WTC11 (cell line): ENCODE data around the gene CASP8. TPM values are rescaled to one million over a fixed set of nuclear protein-coding genes. Genes with fewer than 3 reads are reported as not detected.

ENCODE experiments used
- ATAC-seq: fragments of 200-7000 bp; cut with Tn5 transposase; 2 replicates; pipeline ENCODE4 v1.10.0; 2021; ENCODE audit warnings: mild to moderate bottlenecking, moderate library complexity
- CTCF ChIA-PET: fragments of 300-600 bp; sonication (Branson Sonifier 250); formaldehyde crosslinking; loops from one replicate; lab custom pipeline; 2021; ENCODE audit warnings: antibody characterized with exemption; lab: Charles Lee
- POLR2A ChIA-PET: fragments of 350-600 bp; sonication (Branson Sonifier 250); formaldehyde crosslinking; loops from one replicate; lab custom pipeline; 2021; ENCODE audit warnings: antibody characterized with exemption; lab: Charles Lee
- DNase-seq: peaks from one replicate; pipeline ENCODE4 v3.0.0; 2021; ENCODE audit warnings: low spot score
- H3K27ac Mint-ChIP-seq: 2 replicates; pipeline ENCODE4 v1.8.0; 2021; ENCODE audit warnings: mixed read lengths
- H3K27me3 Mint-ChIP-seq: 2 replicates; pipeline ENCODE4 v1.8.0; 2021; ENCODE audit warnings: low read depth, mild to moderate bottlenecking, moderate library complexity, mixed read lengths
- H3K36me3 Mint-ChIP-seq: 2 replicates; pipeline ENCODE4 v1.8.0; 2021; ENCODE audit warnings: mixed read lengths
- H3K4me1 Mint-ChIP-seq: 2 replicates; pipeline ENCODE4 v1.8.0; 2022; ENCODE audit warnings: mixed read lengths
- H3K4me3 Mint-ChIP-seq: 2 replicates; pipeline ENCODE4 v1.8.0; 2021; ENCODE audit warnings: mild to moderate bottlenecking, moderate library complexity, mixed read lengths
- H3K9me3 Mint-ChIP-seq: 2 replicates; pipeline ENCODE4 v1.8.0; 2021; ENCODE audit warnings: mixed read lengths
- AR ChIP-seq: fragments of 250-450 bp; sonication (Bioruptor Pico); IDR thresholded peaks from 2 replicates; pipeline ENCODE4 v1.9.0; 2021; ENCODE audit warnings: mild to moderate bottlenecking
- ATF1 ChIP-seq: sonication (generic); formaldehyde crosslinking; IDR thresholded peaks from 2 replicates; pipeline ENCODE4 v1.8.1; 2023; ENCODE audit warnings: mild to moderate bottlenecking, moderate library complexity, missing genetic modification reagents
- CDX4 ChIP-seq: fragments of 250-450 bp; sonication (Bioruptor Pico); IDR thresholded peaks from 2 replicates; pipeline ENCODE4 v1.9.0; 2021; ENCODE audit warnings: moderate library complexity, mild to moderate bottlenecking, inconsistent platforms, borderline replicate concordance
- ELF4 ChIP-seq: sonication (generic); formaldehyde crosslinking; IDR thresholded peaks from 2 replicates; pipeline ENCODE4 v1.8.1; 2022; ENCODE audit warnings: low read depth, mild to moderate bottlenecking, moderate library complexity, missing genetic modification reagents
- ESRRA ChIP-seq: sonication (generic); formaldehyde crosslinking; IDR thresholded peaks from 2 replicates; pipeline ENCODE4 v1.8.1; 2022; ENCODE audit warnings: mild to moderate bottlenecking, missing genetic modification reagents, borderline replicate concordance
- ETV6 ChIP-seq: sonication (generic); formaldehyde crosslinking; IDR thresholded peaks from 2 replicates; pipeline ENCODE4 v1.8.1; 2022; ENCODE audit warnings: mild to moderate bottlenecking, missing genetic modification reagents
- FOXP4 ChIP-seq: sonication (generic); formaldehyde crosslinking; IDR thresholded peaks from 2 replicates; pipeline ENCODE4 v1.8.0; 2022; ENCODE audit warnings: mild to moderate bottlenecking, missing genetic modification reagents
- HMGXB4 ChIP-seq: sonication (generic); formaldehyde crosslinking; IDR thresholded peaks from 2 replicates; pipeline ENCODE4 v1.8.1; 2023; ENCODE audit warnings: mild to moderate bottlenecking, moderate library complexity, missing genetic modification reagents
- MYBL2 ChIP-seq: sonication (generic); formaldehyde crosslinking; IDR thresholded peaks from 2 replicates; pipeline ENCODE4 v1.8.1; 2023; ENCODE audit warnings: mild to moderate bottlenecking, moderate library complexity, missing genetic modification reagents
- NR3C1 ChIP-seq: sonication (generic); formaldehyde crosslinking; conservative IDR thresholded peaks from 2 replicates; pipeline ENCODE4 v1.8.1; 2023; ENCODE audit warnings: low read depth, mild to moderate bottlenecking, missing genetic modification reagents
- OVOL2 ChIP-seq: fragments of 250-450 bp; sonication (Bioruptor Pico); IDR thresholded peaks from 2 replicates; pipeline ENCODE4 v1.9.0; 2021; ENCODE audit warnings: mild to moderate bottlenecking, borderline replicate concordance
- SP1 ChIP-seq: sonication (generic); formaldehyde crosslinking; conservative IDR thresholded peaks from 2 replicates; pipeline ENCODE4 v1.8.1; 2022; ENCODE audit warnings: missing genetic modification reagents
- USF2 ChIP-seq: sonication (generic); formaldehyde crosslinking; IDR thresholded peaks from 2 replicates; pipeline ENCODE4 v1.8.1; 2023; ENCODE audit warnings: mild to moderate bottlenecking, missing genetic modification reagents, moderate library complexity
- ZBTB21 ChIP-seq: sonication (generic); formaldehyde crosslinking; IDR thresholded peaks from 2 replicates; pipeline ENCODE4 v1.8.1; 2023; ENCODE audit warnings: mild to moderate bottlenecking, missing genetic modification reagents, borderline replicate concordance
- ZNF219 ChIP-seq: sonication (generic); formaldehyde crosslinking; IDR thresholded peaks from 2 replicates; pipeline ENCODE4 v1.8.0; 2023; ENCODE audit warnings: missing genetic modification reagents, mild to moderate bottlenecking, borderline replicate concordance
- ZNF396 ChIP-seq: fragments of 250-450 bp; sonication (Bioruptor Pico); IDR thresholded peaks from 2 replicates; pipeline ENCODE4 v1.8.0; 2021; ENCODE audit warnings: mild to moderate bottlenecking, moderate library complexity, borderline replicate concordance
- total RNA-seq: library from RNA; stranded (reverse); gene quantifications from 3 replicates; pipeline ENCODE4 v1.2.3, GENCODE V29; 2021
- TF ChIP-seq, protein P1 (sequence below): sonication (generic); formaldehyde crosslinking; IDR thresholded peaks from 2 replicates; pipeline ENCODE4 v1.8.0; 2023; ENCODE audit warnings: missing genetic modification reagents, mild to moderate bottlenecking, borderline replicate concordance

CASP8 gene
- total RNA-seq, 1 experiment from 2014 or later, result 4.4 TPM

- ChIA-PET POLR2A (no interaction called here), CTCF (interaction anchor here (0.7 to 5.8 kb wide), 2 partner anchors 9 kb away, joined by 4 to 66 read pairs; no protein-coding TSS in a partner anchor)
- Mint-ChIP-seq H3K9me3 (peaks cover 16% of the 10 kb centered on the region), H3K36me3 (peaks cover 7% of the 10 kb centered on the region), H3K27me3 (0 out of 2 replicates have a peak, but pooled peaks cover 5% of the 10 kb centered on the region), H3K4me3 (no peak overlapping the region), H3K27ac (no peak overlapping the region), H3K4me1 (peaks cover 26% of the 10 kb centered on the region)
- TF ChIP-seq FOXP4 (no peak), ELF4 (CRISPR knock-in tag) (no peak), SP1 (CRISPR knock-in tag) (no peak), ETV6 (CRISPR knock-in tag) (no peak), ESRRA (CRISPR knock-in tag) (no peak), HMGXB4 (CRISPR knock-in tag) (no peak), OVOL2 (CRISPR knock-in tag) (no peak), CDX4 (CRISPR knock-in tag) (no peak), ATF1 (CRISPR knock-in tag) (no peak), ZBTB21 (CRISPR knock-in tag) (no peak), USF2 (no peak), ZNF219 (CRISPR knock-in tag) (no peak), NR3C1 (no peak), MYBL2 (CRISPR knock-in tag) (no peak), AR (CRISPR knock-in tag) (no peak), ZNF396 (CRISPR knock-in tag) (no peak)
- TF ChIP-seq, protein P1, sequence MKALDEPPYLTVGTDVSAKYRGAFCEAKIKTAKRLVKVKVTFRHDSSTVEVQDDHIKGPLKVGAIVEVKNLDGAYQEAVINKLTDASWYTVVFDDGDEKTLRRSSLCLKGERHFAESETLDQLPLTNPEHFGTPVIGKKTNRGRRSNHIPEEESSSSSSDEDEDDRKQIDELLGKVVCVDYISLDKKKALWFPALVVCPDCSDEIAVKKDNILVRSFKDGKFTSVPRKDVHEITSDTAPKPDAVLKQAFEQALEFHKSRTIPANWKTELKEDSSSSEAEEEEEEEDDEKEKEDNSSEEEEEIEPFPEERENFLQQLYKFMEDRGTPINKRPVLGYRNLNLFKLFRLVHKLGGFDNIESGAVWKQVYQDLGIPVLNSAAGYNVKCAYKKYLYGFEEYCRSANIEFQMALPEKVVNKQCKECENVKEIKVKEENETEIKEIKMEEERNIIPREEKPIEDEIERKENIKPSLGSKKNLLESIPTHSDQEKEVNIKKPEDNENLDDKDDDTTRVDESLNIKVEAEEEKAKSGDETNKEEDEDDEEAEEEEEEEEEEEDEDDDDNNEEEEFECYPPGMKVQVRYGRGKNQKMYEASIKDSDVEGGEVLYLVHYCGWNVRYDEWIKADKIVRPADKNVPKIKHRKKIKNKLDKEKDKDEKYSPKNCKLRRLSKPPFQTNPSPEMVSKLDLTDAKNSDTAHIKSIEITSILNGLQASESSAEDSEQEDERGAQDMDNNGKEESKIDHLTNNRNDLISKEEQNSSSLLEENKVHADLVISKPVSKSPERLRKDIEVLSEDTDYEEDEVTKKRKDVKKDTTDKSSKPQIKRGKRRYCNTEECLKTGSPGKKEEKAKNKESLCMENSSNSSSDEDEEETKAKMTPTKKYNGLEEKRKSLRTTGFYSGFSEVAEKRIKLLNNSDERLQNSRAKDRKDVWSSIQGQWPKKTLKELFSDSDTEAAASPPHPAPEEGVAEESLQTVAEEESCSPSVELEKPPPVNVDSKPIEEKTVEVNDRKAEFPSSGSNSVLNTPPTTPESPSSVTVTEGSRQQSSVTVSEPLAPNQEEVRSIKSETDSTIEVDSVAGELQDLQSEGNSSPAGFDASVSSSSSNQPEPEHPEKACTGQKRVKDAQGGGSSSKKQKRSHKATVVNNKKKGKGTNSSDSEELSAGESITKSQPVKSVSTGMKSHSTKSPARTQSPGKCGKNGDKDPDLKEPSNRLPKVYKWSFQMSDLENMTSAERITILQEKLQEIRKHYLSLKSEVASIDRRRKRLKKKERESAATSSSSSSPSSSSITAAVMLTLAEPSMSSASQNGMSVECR, result no peak
- DNase-seq (no peak), ATAC-seq (no peak)
These were observed 37.0 kb upstream of the CASP8 start for GRCh38 chr2:201223089-201224073.
